GM10847 (cell line): ENCODE data around the gene UHMK1.

Experiments used
- POLR2A ChIP-seq: IDR thresholded peaks from 2 replicates; pipeline ENCODE4 v1.6.1; 2011; ENCODE audit not compliant: insufficient read length; ENCODE audit errors: extremely low read depth

The UHMK1 gene

GRCh38 chr1:162552684-162553252 is 55.1 kb downstream of the UHMK1 start:
- no peak for TF ChIP-seq POLR2A

GRCh38 chr1:162554258-162554657 is 56.6 kb downstream of the UHMK1 start:
- no peak for TF ChIP-seq POLR2A

- no peak for TF ChIP-seq POLR2A
These were observed 59.9 kb downstream of the UHMK1 start for GRCh38 chr1:162557536-162557935.

GRCh38 chr1:162560303-162561036 is 62.9 kb downstream of the UHMK1 start:
- TF ChIP-seq POLR2A: no peak

GRCh38 chr1:162561037-162561615 is 63.5 kb downstream of the UHMK1 start:
- peak; percentile 73 for TF ChIP-seq POLR2A

- no peak for TF ChIP-seq POLR2A
These were observed 64.2 kb downstream of the UHMK1 start, which contains the start of gene UAP1 for GRCh38 chr1:162561616-162562469. Gene UAP1, plus strand, starts transcription at chr1:162561722. Its CDS starts 4,347 bp downstream, at chr1:162566069.

- no peak for TF ChIP-seq POLR2A
These were observed 64.8 kb downstream of the UHMK1 start for GRCh38 chr1:162562470-162562828.

GRCh38 chr1:162564762-162565218 is 67.2 kb downstream of the UHMK1 start:
- TF ChIP-seq POLR2A: no peak

GRCh38 chr1:162565460-162565859 is 67.8 kb downstream of the UHMK1 start:
- no peak for TF ChIP-seq POLR2A

GRCh38 chr1:162566870-162567269 is 69.3 kb downstream of the UHMK1 start:
- no peak for TF ChIP-seq POLR2A

GRCh38 chr1:162568802-162569201 is 71.2 kb downstream of the UHMK1 start:
- no peak for TF ChIP-seq POLR2A

- TF ChIP-seq POLR2A: no peak
These were observed 73.1 kb downstream of the UHMK1 start for GRCh38 chr1:162570718-162571117.

GRCh38 chr1:162571696-162572095 is 74.1 kb downstream of the UHMK1 start:
- no peak for TF ChIP-seq POLR2A

GRCh38 chr1:162573136-162573535 is 75.5 kb downstream of the UHMK1 start:
- TF ChIP-seq POLR2A: no peak

- no peak for TF ChIP-seq POLR2A
These were observed 80.6 kb downstream of the UHMK1 start for GRCh38 chr1:162578071-162578700.
